HG02588 (cell line): ENCODE data around the gene SSTR1.

Experiments
- ATAC-seq: cut with Tn5 transposase; IDR thresholded peaks from one replicate; pipeline ENCODE4 v1.9.1; 2021; ENCODE audit warnings: mild to moderate bottlenecking, moderate library complexity; ENCODE audit not compliant: unreplicated experiment

Gene SSTR1

DNA sequence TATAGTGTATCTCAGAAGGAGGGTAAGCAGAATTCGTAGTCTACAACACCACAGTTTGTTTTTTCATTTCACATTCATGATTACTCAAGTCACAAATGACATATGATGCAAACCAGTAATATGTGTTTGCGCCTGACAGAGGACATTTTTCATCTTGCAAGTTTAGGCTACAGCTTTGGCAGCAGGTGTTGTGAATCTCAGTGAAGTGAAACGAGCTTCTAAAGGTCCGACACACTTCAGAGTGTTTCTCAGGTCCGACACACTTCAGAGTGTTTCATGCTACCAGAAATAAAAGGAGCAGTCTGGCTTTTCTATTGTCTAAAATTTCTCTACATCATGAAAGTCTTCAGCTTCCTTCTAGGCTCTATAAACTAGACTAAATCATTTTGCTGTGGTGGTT, 25.5 kb downstream of the SSTR1 start:
- no peak for ATAC-seq

DNA sequence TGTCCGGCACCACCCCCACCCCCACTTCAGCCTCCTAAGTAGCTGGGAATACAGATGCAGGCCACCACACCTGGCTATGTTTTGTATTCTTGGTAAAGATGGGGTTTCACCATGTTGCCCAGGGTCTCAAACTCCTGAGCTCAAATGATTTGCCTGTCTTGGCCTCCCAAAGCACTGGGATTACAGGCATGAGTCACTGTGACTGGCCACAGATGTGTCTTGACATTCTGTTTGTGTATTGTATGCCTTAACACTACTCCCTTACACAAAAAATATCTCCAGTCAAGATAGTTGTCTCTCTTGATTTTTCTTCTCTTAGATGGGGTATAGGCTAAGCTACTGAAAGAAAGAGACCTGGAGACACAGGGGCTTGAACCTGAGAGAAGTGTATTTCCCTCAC, 30.6 kb downstream of the SSTR1 start:
- ATAC-seq: no peak

DNA sequence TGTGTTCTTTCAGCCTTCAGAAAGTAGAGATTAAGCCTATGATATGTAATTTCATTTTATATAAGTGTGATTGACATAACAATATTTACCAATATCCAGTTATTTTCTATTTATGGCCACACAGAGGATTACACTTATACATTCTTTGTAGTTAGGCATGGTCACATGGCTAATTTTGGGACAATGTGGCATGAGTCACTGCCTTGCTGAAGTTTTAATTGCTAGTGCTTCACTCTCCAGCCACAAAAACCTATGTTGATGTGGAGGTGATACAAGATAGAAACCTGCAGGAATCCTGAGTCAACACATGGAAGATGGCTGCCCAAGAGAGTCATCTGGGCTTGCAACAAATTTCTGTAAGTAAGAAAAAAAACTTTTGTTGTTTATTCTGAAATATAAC, 31.2 kb downstream of the SSTR1 start:
- no peak for ATAC-seq

GRCh38 chr14:38243696-38244240, 36.1 kb downstream of the SSTR1 start:
- no peak for ATAC-seq

- no peak for ATAC-seq
Observed at GRCh38 chr14:38248321-38249028, 40.8 kb downstream of the SSTR1 start.

GRCh38 chr14:38250331-38250730, 42.6 kb downstream of the SSTR1 start:
- no peak for ATAC-seq

DNA sequence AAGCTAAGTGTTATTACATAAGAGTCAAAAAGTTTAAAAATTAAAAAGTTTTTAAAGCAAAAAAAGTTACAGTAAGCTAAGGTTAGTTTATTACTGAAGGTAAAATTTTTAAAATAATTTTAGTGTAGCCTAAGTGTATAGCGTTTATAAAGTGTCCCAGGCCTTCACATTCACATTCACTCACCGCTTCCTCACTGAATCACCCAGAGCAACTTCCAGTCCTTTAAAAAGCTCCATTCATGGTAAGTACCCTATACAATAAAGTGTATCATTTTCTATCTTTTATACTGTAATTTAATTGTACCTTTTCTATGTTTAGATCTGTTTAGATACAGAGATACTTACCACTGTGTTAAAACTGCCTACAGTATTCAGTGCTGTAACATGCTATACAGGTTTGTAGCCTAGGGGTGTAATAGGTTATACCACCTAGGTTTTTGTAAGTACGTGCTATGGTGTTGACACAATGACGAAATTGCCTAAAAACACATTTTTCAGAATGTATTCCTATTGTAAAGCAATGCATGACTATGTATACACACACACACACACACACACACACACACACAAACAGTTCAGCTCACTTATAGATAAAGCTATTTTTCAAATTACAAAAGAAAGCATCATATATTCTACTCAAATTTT, 44.5 kb downstream of the SSTR1 start:
- ATAC-seq: no peak

- no peak for ATAC-seq
Observed at GRCh38 chr14:38253676-38254075, 46.0 kb downstream of the SSTR1 start.

DNA sequence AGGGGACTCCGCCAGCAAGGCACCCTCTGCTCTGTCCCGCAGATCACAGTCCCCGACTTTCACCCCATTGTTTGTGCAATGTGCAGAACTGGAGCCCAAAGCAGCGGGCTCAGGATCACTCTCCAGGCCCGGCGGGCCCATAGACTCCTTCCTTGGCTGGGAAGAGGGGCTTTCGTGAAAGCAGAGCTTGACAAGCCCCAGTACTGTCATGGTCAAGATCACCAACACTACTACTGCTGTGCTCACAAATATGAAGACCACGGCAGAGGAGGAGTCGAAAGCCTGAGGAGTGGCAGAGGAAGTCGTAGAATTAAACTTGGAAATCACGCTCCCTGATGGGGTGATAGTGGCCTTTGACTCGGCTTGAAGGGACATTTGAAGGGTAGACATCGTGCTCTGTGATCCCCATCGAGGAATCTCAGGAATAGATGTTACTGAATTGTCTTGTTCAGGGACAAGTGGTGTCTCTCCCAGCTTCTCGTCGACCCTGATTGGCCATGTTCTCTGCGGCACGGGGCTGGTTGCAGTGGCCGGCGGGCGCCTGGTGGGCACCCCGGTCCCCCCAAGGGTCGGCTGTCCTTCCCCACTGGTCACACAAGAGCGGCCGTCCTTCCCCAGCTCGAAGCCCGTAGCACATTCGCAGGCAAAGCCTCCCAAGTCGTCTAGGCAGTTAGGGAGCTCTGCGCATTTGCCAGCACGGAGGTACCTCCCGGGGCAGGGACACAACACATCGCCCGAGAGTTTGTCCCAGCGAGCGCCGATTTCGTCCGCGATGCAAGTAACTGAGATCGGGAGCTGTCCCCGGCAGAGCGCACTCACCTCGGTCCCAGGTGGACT, 47.1 kb downstream of the SSTR1 start:
- no peak for ATAC-seq

DNA sequence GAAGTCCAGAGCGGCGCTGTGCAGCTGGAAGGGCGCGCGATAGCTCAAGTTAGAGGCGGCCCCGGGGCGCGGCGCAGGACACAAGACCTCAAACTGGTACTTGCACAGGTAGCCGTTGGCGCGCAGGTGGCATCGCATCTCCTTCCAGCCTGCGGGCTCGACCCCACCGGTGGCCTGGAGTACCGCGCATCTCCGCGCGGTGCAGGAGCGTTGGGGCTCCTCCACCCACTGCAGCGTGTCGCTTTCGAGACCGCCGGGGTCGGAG, 47.6 kb downstream of the SSTR1 start:
- no peak for ATAC-seq

- ATAC-seq: no peak
Observed at GRCh38 chr14:38255673-38256532, 48.2 kb downstream of the SSTR1 start, which contains the start of gene CLEC14A. CLEC14A (minus strand) TSS chr14:38256093; CDS start chr14:38256022, 71 bp downstream.

DNA sequence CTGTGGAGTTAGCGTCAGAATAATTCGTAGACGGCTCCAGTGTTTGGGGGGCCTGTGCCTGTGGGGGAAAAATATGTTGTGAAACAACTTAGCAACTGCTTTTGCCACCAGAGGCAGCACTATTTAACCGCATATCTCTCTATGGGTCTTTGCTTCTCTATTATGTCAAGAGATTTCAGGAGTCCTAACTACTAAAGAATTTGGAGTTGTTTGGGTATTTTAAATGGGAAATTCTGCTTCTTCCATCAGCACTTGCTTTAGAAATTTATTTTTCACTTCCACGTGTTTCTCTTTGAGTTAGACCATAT, 48.8 kb downstream of the SSTR1 start:
- no peak for ATAC-seq

DNA sequence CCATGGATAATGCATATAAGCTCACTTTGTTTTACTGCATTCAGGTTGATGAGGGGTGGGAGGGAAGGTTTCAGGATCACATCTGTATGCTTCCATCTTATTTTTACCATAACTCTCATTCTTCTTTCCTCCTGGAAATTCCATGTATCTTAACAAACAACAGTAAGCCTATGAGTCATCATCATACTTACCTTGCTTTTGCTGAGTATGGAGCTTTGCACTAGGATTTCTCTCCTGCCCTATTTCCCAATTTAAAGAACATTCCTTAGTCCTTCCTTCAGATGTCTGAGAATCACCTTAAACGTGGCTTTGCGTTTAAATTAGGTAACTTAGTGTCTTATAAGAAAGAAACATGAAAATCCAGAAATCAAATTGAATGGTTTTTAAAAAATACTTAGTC, 49.8 kb downstream of the SSTR1 start:
- no peak for ATAC-seq

DNA sequence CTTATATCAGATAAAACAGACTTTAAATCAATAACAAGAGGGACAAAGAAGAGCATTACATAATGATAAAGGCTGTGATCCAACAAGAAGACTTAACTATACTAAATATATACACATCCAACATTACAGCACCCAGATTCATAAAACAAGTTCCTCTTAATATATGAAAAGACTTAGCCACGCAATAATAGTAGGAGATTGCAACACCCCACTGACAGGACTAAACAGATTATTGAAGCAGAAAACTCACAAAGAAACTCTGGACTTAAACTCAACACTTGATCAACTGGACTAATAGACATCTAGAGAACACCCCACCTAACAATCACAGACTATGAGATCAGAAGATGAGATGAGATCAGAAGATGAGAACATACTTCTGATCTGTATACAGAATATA, 53.9 kb downstream of the SSTR1 start:
- ATAC-seq: no peak
